Spleen (tissue), 7 donors: ENCODE data around the gene SLC23A2.

Source experiments
- CTCF ChIP-seq, 11 experiments: fragments of 200-600 bp in 7 of 11; fragments of 450-650 bp in 4 of 11; sonication (generic) in 4 of 11; IDR thresholded peaks in 8 of 11; conservative IDR thresholded peaks in 3 of 11; 1 replicate in 7 of 11; 2 replicates in 4 of 11; pipeline versions ENCODE4 v1.4.0 to v1.8.0; 2016 to 2021; ENCODE audit warnings: antibody characterized with exemption in 11 of 11, inconsistent platforms in 4 of 11, mild to moderate bottlenecking in 1 of 11
- POLR2A ChIP-seq, 3 donors: fragments of 450-650 bp; IDR thresholded peaks; one replicate each; pipeline ENCODE4 v1.5.1; 2017; ENCODE audit warnings: antibody characterized with exemption in 3 of 3, mild to moderate bottlenecking in 1 of 3
- POLR2AphosphoS5 ChIP-seq, 3 donors: sonication (generic); formaldehyde crosslinking; IDR thresholded peaks; one replicate each; pipeline ENCODE4 v1.5.1; 2017; ENCODE audit warnings: antibody characterized with exemption in 3 of 3
- donor health status: DM: no; HTN: no; CAD: no; lungs with moderate emphysema.
- donor health status: DM: no; HTN: no; CAD: no.
- donor health status: DM: no; HTN: no; CAD: no.

GRCh38 chr20:4809707-4810106 is 191.6 kb downstream of the SLC23A2 start:
- TF ChIP-seq CTCF (IDR thresholded peaks at IDR 0.05 in 8 of 11, conservative IDR thresholded peaks at IDR 0.05 in 3 of 11) (no peak), POLR2A (IDR thresholded peaks at IDR 0.05) (no peak), POLR2AphosphoS5 (IDR thresholded peaks at IDR 0.05) (peak in 1 of 3 donors; percentile 57)
